GM12892 (cell line): ENCODE measurements around the gene PIEZO1.

Experiments used
- POLR2A ChIP-seq: IDR thresholded peaks from 2 replicates; pipeline ENCODE4 v1.6.1; 2011; ENCODE audit warnings: low read depth, low read length, control low read depth
- POLR2AphosphoS5 ChIP-seq: IDR thresholded peaks from 2 replicates; pipeline ENCODE4 v1.6.1; 2011; ENCODE audit warnings: low read depth, low read length, control low read depth
- TAF1 ChIP-seq: IDR thresholded peaks from 2 replicates; pipeline ENCODE4 v1.6.1; 2011; ENCODE audit warnings: low read depth, mild to moderate bottlenecking, control low read depth, low read length, borderline replicate concordance

GRCh38 chr16:88712362-88712979 is 72.5 kb downstream of the PIEZO1 start:
- TF ChIP-seq POLR2A (no peak), POLR2AphosphoS5 (no peak), TAF1 (no peak)
